ENCODE measurements around the gene DAB2IP.

The DAB2IP gene

DNA sequence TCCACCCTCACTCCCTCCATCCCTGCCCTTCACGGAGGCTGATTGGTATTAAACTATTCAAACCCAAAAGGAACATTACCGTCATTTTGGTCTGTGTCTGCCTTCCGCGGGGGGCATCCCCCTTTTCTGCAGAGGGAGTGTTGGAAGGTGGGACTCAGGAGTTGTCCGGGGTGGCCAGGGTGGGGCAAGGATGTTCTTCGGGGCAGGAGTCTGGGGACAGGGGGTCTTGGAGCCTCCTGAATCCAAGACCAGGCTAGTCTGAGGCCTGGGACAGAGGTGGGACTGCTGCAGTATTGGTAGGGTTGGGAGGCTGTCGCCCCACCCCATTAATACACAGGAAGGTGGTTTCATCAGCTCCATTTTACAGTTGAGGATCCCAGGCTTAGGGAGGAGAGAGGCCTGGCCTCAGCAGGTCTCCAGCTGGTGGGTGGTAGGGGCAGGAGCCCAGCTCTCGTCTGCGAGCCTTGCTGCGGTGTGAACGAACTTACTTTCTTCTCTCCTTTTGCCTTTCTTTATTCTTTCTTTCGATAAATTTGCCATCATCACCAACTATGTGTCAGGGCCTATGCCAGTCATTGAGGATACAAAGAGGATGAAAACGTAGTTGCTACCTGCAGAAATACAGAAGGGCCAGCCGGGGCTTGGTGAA, 33.8 kb downstream of the DAB2IP start:
- no peak for DNase-seq (ENCODE audit: low read depth)

DNA sequence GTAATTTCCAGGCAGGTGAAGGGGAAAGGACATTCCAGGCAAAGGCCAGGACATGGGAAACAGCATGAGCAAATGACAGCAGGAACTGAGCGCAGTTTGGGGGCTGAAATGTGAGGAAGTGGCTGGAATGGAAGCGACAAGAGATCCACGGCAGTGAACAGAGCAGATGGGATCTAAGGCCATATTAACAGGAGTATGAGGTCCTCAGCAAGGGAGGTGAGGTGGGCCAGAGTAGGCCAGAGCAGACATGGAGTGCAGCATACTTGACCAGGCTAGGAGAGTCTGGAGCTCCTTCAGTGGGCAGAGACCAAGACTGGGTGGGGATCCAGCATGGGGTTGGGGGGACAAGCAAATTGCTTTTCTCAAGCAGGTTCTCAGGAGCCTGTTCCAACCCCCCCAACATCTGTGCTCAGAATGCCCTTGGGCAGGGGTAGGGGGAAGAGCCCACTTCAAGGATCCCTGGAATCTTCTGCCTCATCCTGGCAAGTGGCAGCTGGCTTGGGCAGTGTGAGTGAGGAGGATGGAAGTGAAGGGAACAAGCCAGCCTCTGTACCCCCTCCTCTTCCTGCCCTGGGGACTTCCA, 34.5 kb downstream of the DAB2IP start:
- DNase-seq (ENCODE audit: low read depth): no peak

DNA sequence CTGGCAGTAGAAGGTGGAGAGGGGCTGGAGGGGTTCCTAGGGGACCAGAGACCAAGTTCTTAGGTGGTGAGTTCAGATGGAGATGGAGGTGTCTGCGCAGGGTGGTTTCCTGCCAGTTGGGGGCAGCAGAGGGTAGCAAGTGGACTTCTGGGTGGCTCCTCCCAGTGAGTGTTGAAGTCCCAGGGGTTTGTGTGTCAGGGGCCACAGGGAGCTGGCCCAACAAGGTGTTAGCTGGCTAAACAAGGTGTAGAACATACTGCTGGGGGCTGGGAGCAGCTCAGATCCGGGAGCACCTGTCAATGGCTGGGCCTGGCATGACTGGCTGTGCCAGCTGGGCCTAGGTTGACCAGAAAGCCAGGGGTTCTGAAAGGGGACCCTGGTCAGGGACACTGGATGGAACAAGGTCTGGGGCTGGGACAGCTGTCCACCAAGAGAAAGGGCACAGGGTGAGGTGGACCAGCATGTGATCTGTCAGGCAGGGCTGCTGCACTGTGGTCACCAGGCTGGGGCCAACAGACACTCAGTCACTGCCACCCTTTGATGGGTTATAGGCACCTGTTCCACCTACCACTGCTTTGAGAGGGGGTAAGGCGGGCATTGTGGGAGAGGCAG, 35.6 kb downstream of the DAB2IP start:
- no peak for DNase-seq (ENCODE audit: low read depth)

DNA sequence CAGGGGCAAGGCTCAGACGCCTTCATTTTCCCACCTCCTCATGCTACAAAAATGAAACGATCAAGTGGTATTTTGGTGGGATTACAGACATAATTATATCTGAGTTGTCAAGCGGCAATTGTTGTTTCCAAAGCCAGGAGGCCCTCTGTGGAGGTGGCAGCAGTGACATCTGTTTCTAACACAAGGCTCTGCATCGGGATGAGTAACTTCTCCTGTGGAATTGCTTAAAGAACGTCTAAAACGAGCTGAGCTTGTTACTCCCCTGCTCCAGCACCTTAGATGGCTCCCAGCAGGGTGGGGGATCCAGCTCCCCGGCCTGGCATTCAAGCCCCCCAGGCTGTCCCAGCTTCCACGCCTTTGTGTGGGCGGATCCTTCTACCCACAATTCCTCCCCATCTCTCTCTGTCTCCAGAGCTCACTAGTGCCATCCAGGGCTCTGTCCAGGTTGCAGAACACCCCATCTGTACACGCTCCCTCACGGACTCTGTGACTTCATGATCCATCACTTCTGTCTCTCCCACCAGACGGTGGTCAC, 36.8 kb downstream of the DAB2IP start:
- DNase-seq (ENCODE audit: low read depth): no peak

DNA sequence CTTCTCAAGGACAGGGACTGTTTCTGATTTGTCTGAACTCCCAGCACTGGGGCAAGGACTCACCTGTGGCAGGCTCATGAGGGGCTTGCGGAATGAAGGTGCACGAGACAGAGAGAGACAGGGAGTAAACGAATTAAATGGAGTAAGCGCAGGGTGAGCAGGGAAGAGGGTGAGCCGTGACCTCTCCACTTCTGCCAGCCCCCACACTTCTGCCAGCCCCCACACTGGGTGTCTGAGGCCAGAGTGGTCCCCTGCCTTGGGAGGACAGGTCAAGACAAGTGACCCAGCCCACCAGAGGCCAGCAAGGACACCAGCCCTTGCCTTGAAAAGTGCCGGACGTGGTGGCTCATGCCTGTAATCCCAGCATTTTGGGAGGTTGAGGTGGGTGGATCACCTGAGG, 37.2 kb downstream of the DAB2IP start:
- no peak for DNase-seq (ENCODE audit: low read depth)

DNA sequence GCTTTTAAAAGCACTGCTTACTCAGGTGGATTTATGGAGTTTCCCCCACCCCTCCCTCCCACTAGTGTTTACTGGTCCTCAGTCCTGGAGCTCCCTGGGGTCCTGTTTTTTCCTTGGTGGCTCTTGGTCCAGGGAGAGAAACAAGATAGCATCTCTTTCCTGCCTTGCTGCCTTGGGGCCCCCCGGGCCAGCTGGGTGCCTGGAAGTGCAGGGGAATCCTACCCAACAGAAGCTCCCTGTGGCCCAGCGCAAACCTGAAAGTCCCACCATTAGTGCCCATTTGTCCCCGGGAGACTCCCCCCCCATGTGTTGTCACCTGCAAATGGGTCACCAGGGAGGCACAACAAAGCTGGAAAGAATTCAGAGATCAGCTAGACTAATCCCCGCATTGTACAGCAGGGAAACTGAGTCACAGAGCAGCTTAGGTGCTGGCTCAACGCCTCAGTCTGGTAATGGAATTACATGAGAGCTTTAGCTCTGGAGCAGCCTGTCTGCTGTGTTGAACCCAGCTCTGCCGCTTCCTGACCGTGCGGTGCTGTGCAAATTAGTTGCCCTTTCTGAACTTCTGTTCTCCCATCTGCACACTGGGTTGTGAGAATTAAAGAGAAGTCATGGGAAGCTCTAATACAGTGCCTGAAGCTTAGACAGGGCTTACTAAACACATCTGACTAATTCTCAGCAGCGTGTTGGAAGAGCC, 38.2 kb downstream of the DAB2IP start:
- no peak for DNase-seq (ENCODE audit: low read depth)

DNA sequence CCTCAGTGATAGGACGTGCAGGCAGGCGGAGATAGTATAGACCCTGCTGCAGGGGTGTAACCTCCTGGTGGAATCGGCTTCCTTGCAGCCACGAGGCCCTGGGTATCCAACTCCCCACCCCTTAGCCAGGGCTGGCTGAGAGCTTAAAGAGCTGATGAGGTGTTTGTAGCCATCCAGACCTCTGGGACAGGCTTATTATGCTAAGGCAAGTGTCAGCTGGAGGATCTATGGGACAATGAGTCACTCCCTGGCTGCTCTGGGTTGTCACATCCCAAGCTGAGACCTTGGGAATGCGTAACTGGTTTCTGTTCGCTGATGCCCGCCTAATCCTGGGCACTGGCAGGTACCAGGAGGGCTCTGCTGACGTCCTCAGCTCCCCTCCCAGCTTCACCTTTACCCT, 38.9 kb downstream of the DAB2IP start:
- DNase-seq (ENCODE audit: low read depth): no peak

DNA sequence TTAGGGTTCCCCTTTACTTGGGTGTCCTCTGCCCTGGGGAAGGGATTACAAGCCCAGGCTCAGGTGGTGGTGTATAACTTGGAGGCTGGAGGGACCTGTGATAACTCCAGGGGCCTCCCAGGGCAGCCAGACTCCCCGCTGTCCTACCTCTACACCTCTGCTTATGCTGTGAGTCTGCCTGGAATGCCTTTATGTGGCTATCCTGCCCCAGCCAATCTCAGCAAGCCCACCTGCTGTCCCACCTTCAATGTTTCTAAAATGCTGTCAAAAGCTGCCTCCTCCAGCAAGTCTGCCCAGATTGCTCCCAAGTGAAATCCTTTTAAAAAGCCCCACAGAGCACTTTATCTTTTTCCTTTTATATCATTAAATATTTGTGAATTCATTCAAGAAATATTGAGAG, 39.3 kb downstream of the DAB2IP start:
- no peak for DNase-seq (ENCODE audit: low read depth)

DNA sequence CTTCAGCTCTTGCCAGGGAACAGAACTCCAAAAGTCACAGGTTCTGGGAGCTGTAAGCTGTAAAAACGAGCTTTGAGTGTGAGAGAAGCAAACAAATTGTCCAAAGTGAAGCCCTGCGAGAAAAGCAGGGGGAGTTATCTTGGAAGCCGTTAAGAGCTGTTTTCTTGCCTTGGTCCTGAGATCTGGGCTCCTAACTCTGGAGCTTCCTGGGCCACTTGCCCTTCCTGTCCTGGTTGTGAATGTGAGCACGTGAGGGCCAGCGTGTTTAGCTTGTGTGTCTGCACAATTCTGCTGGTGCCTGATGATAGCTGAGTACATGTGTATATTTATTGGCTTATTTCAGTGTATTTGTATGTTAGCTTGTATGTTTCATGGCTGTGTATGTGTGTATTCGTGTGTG, 40.5 kb downstream of the DAB2IP start:
- DNase-seq (ENCODE audit: low read depth): no peak

DNA sequence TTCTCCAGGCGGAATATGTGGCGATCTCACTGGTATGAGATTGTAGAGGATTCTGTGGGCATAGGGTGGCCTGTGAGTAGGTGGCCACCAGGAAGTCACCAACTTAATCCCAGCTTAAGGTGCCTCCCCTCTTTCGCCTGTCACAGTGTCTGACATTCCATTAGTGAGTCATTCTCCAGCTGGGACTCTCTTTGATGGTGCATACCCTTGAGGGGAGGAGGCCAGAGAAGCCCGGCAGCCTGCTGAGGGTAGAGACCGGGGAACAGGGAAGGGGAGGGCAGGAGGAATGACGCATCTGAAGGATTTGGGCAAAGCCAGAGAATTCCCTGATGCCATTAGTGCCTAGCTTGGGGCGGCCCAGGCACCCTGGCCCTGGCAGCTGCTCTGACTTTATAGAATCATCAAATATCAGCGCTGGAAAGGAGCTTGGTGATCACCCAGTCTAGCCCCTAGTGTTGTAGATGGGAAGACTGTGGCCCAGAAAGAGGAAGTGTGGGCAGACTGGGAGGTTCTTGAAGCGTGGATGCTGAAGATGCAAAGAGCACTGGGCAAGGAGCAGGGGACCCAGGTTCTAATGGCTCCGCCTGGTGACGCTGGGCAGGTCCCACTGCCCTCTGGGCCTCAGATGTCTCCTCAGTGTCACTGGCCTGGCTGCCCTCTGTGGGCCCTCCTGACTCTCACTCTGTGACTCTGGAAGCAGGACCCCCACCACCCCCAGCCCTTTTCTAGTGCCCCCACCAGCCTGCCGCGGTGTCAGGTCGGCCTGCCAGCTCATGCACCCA, 41.4 kb downstream of the DAB2IP start:
- DNase-seq (ENCODE audit: low read depth): no peak

DNA sequence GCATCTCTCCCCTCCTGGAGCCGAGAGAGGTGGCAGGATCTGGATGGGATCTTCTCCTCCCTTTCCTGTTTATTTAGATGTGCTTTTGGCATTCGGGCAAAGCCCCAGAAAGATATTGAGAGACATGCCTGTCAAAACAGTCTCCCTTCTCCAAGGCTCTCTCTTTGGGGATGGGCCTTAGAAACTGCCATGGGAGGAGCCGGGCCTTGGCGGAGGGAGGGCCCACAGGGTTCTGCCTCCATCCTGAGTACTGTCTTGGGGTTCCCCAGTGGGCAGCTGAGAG, 41.9 kb downstream of the DAB2IP start:
- DNase-seq (ENCODE audit: low read depth): no peak

DNA sequence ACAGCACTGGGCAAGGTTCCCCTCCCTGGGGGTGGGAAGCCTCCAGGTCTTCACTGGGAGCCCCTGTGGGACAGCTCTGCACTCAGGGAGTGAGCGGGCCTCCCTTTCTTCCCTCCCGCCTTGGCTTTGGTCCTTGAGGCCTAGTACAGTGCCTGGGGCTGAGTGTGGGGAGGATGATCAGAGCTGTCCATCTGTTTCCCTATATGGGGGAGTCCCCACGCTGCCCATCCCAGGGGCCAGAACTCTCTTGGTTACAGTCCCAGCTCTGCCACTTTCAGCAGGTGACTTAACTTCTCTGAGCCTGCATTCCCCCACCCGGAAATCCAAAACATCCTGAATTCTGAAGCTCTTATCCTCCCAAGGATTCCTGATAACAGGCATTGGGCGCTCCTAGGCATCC, 42.6 kb downstream of the DAB2IP start:
- no peak for DNase-seq (ENCODE audit: low read depth)

DNA sequence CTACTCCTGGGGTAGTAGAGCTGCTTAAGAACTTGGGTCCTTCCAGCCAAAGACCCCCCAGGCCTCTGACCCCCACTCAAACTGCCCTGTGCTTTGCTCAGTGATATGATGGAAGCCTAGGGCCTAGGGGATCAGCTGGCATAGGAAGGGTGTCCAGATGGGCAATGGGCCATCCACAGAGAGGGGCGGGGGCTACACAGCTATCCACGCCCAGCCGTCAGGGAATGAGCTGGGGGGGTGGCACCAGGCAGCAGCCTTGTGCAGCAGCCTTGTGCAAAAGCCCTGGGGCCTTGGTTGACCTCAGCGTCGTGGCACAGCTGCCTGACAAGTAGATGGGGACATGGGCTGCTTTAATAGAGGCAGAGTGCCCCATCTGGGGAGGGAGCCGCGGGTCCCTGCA, 43.2 kb downstream of the DAB2IP start:
- no peak for DNase-seq (ENCODE audit: low read depth)

DNA sequence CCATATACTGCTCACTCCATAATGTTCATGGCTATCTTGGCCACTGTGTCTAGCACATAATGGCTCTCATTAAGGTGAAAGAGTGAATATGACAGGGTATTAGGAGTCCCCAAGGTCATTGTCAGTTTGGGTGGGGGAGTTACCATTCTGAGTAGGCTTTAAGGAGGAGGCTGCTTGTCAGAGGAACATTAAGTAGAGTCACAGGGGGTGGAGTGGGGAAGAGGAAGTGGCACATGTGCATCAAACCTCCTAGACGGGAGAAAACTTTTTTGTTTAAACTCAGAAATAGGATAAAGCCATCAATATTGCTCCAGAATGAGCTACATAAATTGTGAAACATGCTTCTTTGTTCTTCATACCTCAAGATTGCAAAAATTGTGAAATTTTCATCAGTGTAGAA, 45.5 kb downstream of the DAB2IP start:
- no peak for DNase-seq (ENCODE audit: low read depth)

DNA sequence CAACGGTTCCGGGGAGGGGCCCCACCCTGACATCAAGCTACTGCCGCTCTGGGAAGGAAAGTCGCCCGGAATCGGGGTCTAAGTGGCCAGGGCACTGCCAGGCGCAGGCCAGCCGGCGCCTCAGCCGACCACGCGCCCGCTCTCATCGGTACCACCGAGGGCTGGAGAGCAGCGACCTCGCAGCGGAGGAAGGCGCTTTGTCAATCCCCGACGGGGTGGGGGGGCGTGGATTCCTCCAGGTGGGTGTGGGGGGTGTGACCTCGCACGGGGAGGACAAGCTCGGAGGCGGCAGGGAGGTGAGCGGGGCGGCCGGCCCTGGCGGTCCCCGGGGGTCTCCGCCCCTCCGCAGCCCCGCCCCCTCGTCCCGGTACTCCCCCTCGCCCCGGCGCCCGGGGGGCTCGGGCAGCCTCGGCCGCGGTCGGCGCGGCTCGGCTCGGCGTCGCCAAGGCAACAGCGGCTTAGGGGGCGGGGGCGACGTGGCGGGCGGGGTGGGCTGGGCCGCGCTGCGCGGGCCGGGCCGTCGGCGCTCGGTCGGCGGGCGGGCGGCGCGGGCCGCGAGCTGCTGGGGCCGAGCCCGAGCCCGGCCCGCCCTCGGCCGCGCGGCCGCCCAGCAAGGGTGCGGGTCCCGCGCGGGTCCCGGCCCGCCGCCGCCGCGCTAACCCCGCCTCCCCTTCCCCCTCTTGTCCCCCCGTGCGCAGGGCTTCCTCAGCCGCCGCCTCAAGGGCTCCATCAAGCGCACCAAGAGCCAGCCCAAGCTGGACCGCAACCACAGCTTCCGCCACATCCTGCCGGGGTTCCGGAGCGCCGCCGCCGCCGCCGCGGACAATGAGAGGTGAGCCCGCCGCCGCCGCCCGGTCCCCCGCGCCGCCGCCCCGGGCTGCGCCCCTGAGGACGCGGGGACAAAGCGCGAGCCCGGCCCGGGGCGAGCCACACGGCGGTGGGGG, 47.5 kb downstream of the DAB2IP start:
- no peak for DNase-seq (ENCODE audit: low read depth)

DNA sequence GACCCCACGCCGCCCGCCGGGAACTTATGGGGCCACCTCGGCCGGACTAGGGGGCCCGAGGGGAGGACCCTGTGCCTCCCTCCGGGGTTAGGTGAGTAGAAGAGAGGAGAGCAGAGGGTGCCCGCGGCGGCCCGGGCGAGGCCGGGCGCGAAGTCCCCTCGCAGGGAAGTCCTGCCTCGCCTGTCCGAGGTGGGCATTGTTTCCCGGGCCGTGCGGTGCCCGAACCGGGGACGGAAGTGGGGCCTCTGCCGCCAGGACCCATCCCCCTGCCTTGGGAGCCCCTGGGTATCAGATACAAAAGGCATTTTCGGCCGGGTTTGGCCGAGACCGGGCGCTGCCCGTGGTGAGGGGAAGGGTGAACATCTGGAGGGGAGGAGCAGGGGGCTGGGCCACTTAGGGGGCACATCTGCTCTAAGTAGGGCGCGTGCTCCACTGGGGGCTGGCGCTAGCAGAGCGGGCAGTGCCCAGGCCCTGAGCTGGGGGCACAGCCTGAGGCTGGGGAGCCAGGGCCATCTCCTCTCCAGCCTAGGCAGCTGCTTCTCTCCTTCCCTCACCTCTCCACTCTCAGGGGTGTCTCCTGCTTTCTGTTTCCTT, 48.2 kb downstream of the DAB2IP start:
- no peak for DNase-seq (ENCODE audit: low read depth)

DNA sequence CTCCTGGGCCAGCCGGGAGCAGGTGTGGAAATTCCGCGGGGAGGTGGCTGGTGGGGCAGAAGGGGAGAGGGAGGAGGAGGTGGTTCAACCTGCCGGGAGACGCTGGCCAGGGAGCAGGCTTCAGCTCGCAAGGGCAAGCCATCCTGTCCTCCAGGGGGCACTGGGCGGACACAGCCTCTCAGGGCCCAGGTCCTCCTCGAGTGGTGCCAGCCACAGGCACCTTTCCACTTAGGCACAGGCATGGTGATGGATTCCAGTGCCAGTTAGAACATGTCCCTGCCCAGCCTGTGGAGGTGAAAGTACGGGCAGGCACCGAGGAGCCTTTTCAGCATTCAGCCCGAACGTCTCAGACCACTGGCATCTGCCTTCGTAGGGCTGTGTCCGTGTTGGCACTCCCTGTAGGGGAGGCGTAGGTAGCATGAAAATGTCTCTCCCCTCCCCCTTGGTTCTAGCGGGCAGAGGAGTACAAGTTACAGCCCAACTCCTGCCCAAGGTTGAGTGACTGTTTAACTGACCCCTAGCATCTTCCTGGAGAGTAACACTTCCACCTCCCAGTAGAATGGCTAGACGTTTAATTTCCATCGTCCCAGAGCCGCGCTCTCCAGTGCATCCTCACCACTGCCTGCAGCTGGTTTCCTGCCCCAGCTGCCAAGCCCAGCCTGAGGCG, 48.9 kb downstream of the DAB2IP start:
- no peak for DNase-seq (ENCODE audit: low read depth)

DNA sequence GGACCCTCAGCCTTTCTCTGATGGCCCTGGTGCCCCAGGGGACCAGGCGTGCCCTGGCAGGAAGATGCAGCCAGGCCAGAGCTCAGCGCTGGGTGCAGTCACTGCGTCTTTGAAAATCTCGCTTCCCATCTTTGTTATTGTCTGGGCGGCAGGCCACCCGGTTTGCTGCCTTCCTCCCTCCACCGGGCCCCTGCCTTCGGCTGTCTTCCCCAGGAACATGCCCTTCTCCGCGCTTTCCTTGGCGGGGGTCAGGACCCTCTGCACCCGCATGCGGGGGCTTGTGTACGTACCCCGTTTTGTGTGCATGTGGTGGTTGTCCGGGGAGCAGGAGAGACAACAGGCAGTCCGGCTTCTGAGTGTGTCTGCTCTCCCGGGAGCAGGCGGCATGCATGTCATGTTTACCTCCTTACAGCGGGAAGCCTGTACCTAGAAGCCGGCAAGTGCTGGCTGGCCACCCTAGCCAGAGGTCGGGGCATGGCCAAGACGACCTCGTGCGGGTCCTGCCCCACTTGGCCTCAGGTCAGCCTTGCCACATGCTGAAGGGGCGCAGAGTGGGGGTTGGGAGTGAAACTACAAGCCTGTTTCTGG, 49.5 kb downstream of the DAB2IP start:
- no peak for DNase-seq (ENCODE audit: low read depth)

DNA sequence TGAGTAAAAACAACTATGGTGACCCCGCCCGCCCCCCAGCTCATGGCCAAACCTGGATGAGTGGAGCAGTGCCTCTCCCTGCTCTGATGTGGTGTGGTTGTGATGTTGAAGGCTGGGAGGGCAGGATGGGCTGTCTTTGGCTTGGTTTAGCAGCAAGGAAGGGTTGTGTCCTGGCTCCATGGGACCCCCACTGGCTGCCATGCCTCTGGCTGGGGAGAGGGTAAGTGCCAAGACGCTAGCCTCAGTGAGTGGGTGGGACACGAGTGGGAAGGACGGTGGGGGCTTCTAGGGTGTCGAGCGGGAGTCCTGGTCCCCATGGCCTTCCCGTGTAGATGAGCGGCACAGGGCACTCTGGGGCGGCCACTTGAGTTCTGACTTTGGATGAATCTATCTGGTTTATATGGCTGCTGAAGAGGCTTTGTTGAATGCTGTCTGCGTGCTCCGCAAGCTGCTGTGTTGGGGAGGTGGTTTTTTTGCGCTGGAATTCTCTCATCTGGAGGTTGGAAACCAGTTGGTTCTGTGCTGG, 50.4 kb downstream of the DAB2IP start:
- DNase-seq (ENCODE audit: low read depth): no peak
